Trophoblast cell (in vitro differentiated cells and primary cell): Measurements from ENCODE around the gene MDM2.

ENCODE experiments used
- DNase-seq, 2 donors: peaks; one replicate each; pipeline ENCODE4 v3.0.0-alpha.2; 2016
- H2AFZ ChIP-seq: 2 replicates; pipeline ENCODE4 v1.6.1; 2013; ENCODE audit warnings: low read length, moderate library complexity, mild to moderate bottlenecking; ENCODE audit not compliant: insufficient read depth, poor library complexity
- H2AK5ac ChIP-seq: 2 replicates; pipeline ENCODE4 v1.6.1; 2013; ENCODE audit warnings: mild to moderate bottlenecking, low read length
- H2BK120ac ChIP-seq: 2 replicates; pipeline ENCODE4 v1.6.1; 2013; ENCODE audit warnings: low read length, mild to moderate bottlenecking, moderate library complexity; ENCODE audit not compliant: insufficient read depth, poor library complexity
- H2BK12ac ChIP-seq: 2 replicates; pipeline ENCODE4 v1.6.1; 2013; ENCODE audit warnings: mild to moderate bottlenecking, low read length, moderate library complexity
- H2BK5ac ChIP-seq: 2 replicates; pipeline ENCODE4 v1.6.1; 2013; ENCODE audit warnings: low read length, low read depth, moderate library complexity, mild to moderate bottlenecking; ENCODE audit not compliant: poor library complexity
- H3K14ac ChIP-seq: 2 replicates; pipeline ENCODE4 v1.6.1; 2013; ENCODE audit warnings: mild to moderate bottlenecking, low read length
- H3K18ac ChIP-seq: 2 replicates; pipeline ENCODE4 v1.6.1; 2013; ENCODE audit warnings: mild to moderate bottlenecking, low read length
- H3K23ac ChIP-seq: 2 replicates; pipeline ENCODE4 v1.6.1; 2013; ENCODE audit warnings: low read length
- H3K27ac ChIP-seq: 2 replicates; pipeline ENCODE4 v1.5.1; 2013; ENCODE audit warnings: low read depth, mild to moderate bottlenecking, inconsistent platforms, low read length, moderate library complexity
- H3K27me3 ChIP-seq: 2 replicates; pipeline ENCODE4 v1.6.1; 2013; ENCODE audit warnings: inconsistent platforms, mild to moderate bottlenecking, low read length, moderate library complexity; ENCODE audit not compliant: insufficient read depth
- H3K36me3 ChIP-seq, 2 experiments: 1 replicate in 1 of 2; 2 replicates in 1 of 2; pipeline ENCODE4 v1.6.1; 2013; ENCODE audit warnings: low read length in 2 of 2, mild to moderate bottlenecking in 2 of 2, moderate library complexity in 1 of 2; ENCODE audit not compliant: insufficient read depth in 2 of 2, control insufficient read depth in 1 of 2
- H3K4ac ChIP-seq: 2 replicates; pipeline ENCODE4 v1.6.1; 2013; ENCODE audit warnings: low read depth, mild to moderate bottlenecking, low read length, moderate library complexity
- H3K4me1 ChIP-seq, 2 experiments: 1 replicate in 1 of 2; 2 replicates in 1 of 2; pipeline ENCODE4 v1.6.1; 2013; ENCODE audit warnings: low read length in 2 of 2, mild to moderate bottlenecking in 2 of 2, moderate library complexity in 1 of 2; ENCODE audit not compliant: insufficient read depth in 2 of 2, control insufficient read depth in 1 of 2
- H3K4me2 ChIP-seq: 2 replicates; pipeline ENCODE4 v1.6.1; 2013; ENCODE audit warnings: inconsistent platforms, mild to moderate bottlenecking, low read length, moderate library complexity
- H3K4me3 ChIP-seq: 2 replicates; pipeline ENCODE4 v1.5.1; 2013; ENCODE audit warnings: mild to moderate bottlenecking, low read depth, low read length, inconsistent platforms
- H3K79me1 ChIP-seq: one replicate; pipeline ENCODE4 v1.6.1; 2013; ENCODE audit warnings: low read length
- H3K79me2 ChIP-seq: 2 replicates; pipeline ENCODE4 v1.6.1; 2013; ENCODE audit warnings: low read length, mild to moderate bottlenecking; ENCODE audit not compliant: control insufficient read depth, insufficient read depth, poor library complexity
- H3K9ac ChIP-seq: 2 replicates; pipeline ENCODE4 v1.6.1; 2013; ENCODE audit warnings: mild to moderate bottlenecking, low read length
- H3K9me3 ChIP-seq: 2 replicates; pipeline ENCODE4 v1.6.1; 2013; ENCODE audit warnings: low read depth, mild to moderate bottlenecking, control low read depth, inconsistent platforms, low read length; ENCODE audit not compliant: insufficient read depth
- H4K12ac ChIP-seq: 2 replicates; pipeline ENCODE4 v1.6.1; 2013; ENCODE audit warnings: low read depth, mild to moderate bottlenecking, low read length, moderate library complexity
- H4K8ac ChIP-seq: 2 replicates; pipeline ENCODE4 v1.6.1; 2013; ENCODE audit warnings: low read depth, mild to moderate bottlenecking, low read length, moderate library complexity
- H4K91ac ChIP-seq: one replicate; pipeline ENCODE4 v1.6.1; 2013; ENCODE audit warnings: low read depth, mild to moderate bottlenecking, low read length, moderate library complexity
- WGBS: extraction: QIAGEN DNeasy Blood & Tissue Kit; methylation state at CpG from one replicate; pipeline ENCODE4 v1.1.7; 2013; ENCODE audit warnings: missing lambda C conversion rate; ENCODE audit not compliant: insufficient read length, insufficient coverage; ENCODE audit errors: extremely low coverage; 5-methylcytosine and 5-hydroxymethylcytosine counted together

MDM2 gene

DNA sequence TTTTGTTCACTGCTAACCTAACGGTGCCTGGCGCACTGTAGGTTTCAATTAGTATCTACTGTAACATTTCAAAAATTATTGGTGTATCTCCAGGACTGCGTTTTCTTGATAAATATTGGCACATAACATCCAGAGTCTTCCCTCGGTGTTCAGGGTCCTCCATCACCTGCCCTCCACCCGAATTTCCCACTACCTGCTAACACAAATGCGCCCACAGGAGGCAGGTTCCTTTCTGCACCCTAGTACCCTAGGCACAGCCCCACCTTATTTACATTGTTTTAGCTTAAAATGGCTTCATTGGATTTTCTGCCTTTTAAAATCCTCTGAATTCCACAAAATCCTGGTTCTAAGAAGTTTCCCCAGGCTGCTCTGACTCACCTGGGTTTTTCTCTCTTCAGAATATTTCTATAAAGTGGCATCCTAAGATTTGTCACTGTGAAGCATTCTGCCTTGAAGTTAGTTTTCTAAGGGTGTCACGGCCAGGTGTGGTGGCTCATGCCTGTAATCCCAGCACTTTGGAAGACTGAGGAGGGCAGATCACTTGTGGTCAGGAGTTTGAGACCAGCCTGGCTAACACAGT is 86.4 kb downstream of the MDM2 start:
- Histone ChIP-seq H3K79me2 (no peaks in the 10 kb centered on the region), H3K4me1 (peaks cover 0 to 5% of the 10 kb centered on the region in 2 experiments), H4K91ac (no peak overlapping the region), H2AFZ (no peak overlapping the region), H2BK12ac (no peak overlapping the region), H3K27me3 (no peaks in the 10 kb centered on the region), H2BK5ac (no peak overlapping the region), H3K23ac (no peak overlapping the region), H3K4me2 (no peak overlapping the region), H3K4ac (no peak overlapping the region), H3K36me3 (no peaks in the 10 kb centered on the region), H3K27ac (no peak overlapping the region), H4K12ac (no peak overlapping the region), H2AK5ac (no peak overlapping the region), H3K14ac (no peak overlapping the region), H3K79me1 (no peaks in the 10 kb centered on the region), H3K9me3 (no peaks in the 10 kb centered on the region), H3K18ac (no peak overlapping the region), H4K8ac (no peak overlapping the region), H3K9ac (no peak overlapping the region), H2BK120ac (no peak overlapping the region), H3K4me3 (no peak overlapping the region)
- DNase-seq = peak; percentile 60 to 85
- no CpG with 5 or more reads among the region's 7 CpGs for WGBS

- Histone ChIP-seq H3K4ac (no peak overlapping the region), H2BK12ac (no peak overlapping the region), H3K79me1 (no peaks in the 10 kb centered on the region), H3K9me3 (no peaks in the 10 kb centered on the region), H3K9ac (no peak overlapping the region), H3K4me2 (no peak overlapping the region), H4K12ac (no peak overlapping the region), H4K8ac (no peak overlapping the region), H2BK5ac (no peak overlapping the region), H3K4me1 (peaks cover 0 to 3% of the 10 kb centered on the region in 2 experiments), H3K27me3 (no peaks in the 10 kb centered on the region), H3K27ac (no peak overlapping the region), H2AFZ (no peak overlapping the region), H3K14ac (no peak overlapping the region), H3K79me2 (no peaks in the 10 kb centered on the region), H2AK5ac (no peak overlapping the region), H2BK120ac (no peak overlapping the region), H4K91ac (no peak overlapping the region), H3K36me3 (no peaks in the 10 kb centered on the region), H3K23ac (no peak overlapping the region), H3K4me3 (no peak overlapping the region), H3K18ac (no peak overlapping the region)
- DNase-seq = no peak
- WGBS = no CpG with 5 or more reads among the region's 4 CpGs
Measured at GRCh38 chr12:68896881-68897540, 89.0 kb downstream of the MDM2 start.

DNA sequence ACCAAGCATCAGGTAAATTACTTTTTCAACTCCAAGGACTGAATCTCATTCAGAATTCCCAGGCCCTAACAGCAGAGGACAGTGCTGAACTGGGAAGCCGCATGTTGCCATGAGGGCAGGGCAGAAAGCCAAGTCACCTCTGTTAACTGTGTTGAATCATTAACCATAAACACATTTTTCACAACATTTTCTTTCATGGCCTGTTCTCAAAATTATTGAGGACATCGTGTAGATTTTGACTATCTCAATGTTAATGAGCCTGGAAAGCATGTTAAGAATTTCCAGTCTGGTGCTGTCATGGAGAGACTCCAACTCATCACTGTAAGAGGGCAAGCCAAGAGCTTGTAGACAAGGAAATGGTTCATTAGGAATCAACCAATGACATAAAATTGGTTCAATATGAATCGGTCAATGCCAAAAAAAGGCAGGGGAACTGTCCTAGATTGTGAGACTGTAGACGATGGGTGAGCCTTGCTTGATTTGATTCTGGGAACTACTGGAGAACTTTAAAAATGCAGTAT is 91.3 kb downstream of the MDM2 start:
- H3K18ac ChIP-seq = no peak overlapping the region
- no peak overlapping the region for H3K4ac ChIP-seq
- H3K27me3 ChIP-seq = no peaks in the 10 kb centered on the region
- H3K27ac ChIP-seq = no peak overlapping the region
- H3K79me2 ChIP-seq = no peaks in the 10 kb centered on the region
- H3K36me3 ChIP-seq = no peaks in the 10 kb centered on the region
- WGBS = no CpG with 5 or more reads among the region's 4 CpGs
- no peak overlapping the region for H3K14ac ChIP-seq
- no peak overlapping the region for H3K4me3 ChIP-seq
- H2BK12ac ChIP-seq = no peak overlapping the region
- H3K9ac ChIP-seq = no peak overlapping the region
- H3K4me2 ChIP-seq = no peak overlapping the region
- H2BK120ac ChIP-seq = no peak overlapping the region
- H2AFZ ChIP-seq = no peak overlapping the region
- no peak overlapping the region for H4K12ac ChIP-seq
- H3K4me1 ChIP-seq = peaks cover 0 to 3% of the 10 kb centered on the region in 2 experiments
- DNase-seq = peak in 1 of 2 donors; percentile 43
- H2AK5ac ChIP-seq = no peak overlapping the region
- no peaks in the 10 kb centered on the region for H3K9me3 ChIP-seq
- no peak overlapping the region for H4K8ac ChIP-seq
- H3K79me1 ChIP-seq = no peaks in the 10 kb centered on the region
- no peak overlapping the region for H2BK5ac ChIP-seq
- H4K91ac ChIP-seq = no peak overlapping the region
- no peak overlapping the region for H3K23ac ChIP-seq

DNA sequence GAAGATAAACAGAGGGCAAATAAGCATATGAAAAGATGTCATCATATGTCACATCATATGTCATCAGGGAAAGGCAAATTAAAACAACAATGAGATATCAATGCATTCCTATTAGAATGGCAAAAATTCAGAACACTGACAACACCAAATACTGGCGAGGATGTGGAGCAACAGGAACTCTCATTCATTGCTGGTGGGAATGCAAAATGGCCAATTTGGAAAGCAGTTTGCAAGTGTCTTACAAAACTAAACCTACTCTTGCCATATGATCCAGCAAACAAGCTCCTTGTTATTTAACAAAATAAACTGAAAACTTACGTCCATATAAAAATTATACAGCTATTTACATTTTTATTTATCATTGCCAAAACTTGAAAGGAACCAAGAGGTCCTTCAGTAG is 92.3 kb downstream of the MDM2 start:
- Histone ChIP-seq H2BK12ac (no peak overlapping the region), H3K27me3 (no peaks in the 10 kb centered on the region), H3K18ac (no peak overlapping the region), H2AK5ac (no peak overlapping the region), H3K4me1 (peaks cover 0 to 3% of the 10 kb centered on the region in 2 experiments), H3K4me3 (no peak overlapping the region), H3K14ac (no peak overlapping the region), H3K23ac (no peak overlapping the region), H2AFZ (no peak overlapping the region), H3K9ac (no peak overlapping the region), H3K36me3 (no peaks in the 10 kb centered on the region), H3K4ac (no peak overlapping the region), H2BK120ac (no peak overlapping the region), H2BK5ac (no peak overlapping the region), H3K4me2 (no peak overlapping the region), H4K8ac (no peak overlapping the region), H4K91ac (no peak overlapping the region), H3K79me1 (no peaks in the 10 kb centered on the region), H3K9me3 (no peaks in the 10 kb centered on the region), H3K79me2 (no peaks in the 10 kb centered on the region), H3K27ac (no peak overlapping the region), H4K12ac (no peak overlapping the region)
- no peak for DNase-seq
- WGBS = no CpG with 5 or more reads among the region's 2 CpGs
